Activated T-cell treated with anti-CD3 and anti-CD28 coated beads, Interleukin-2, amount 50 U/mL, for 48 hours (primary cell): Measurements from ENCODE around the gene RAB26.

Experiments used
- DNase-seq, 2 experiments: peaks; one replicate each; pipeline ENCODE4 v3.0.0-alpha.2; 2020

RAB26 gene

GRCh38 chr16:2163211-2163881 is 14.9 kb downstream of the RAB26 start:
- no peak for DNase-seq

- DNase-seq = no peak
Observed at GRCh38 chr16:2165861-2166260, 17.4 kb downstream of the RAB26 start.

- DNase-seq = no peak
Observed at GRCh38 chr16:2166263-2167067, 18.0 kb downstream of the RAB26 start.

- DNase-seq = no peak
Observed at GRCh38 chr16:2167068-2167638, 18.7 kb downstream of the RAB26 start.

- no peak for DNase-seq
Observed at GRCh38 chr16:2170080-2170479, 21.7 kb downstream of the RAB26 start.

- DNase-seq = no peak
Observed at GRCh38 chr16:2170587-2171435, 22.4 kb downstream of the RAB26 start.

GRCh38 chr16:2171601-2172178 is 23.3 kb downstream of the RAB26 start:
- DNase-seq = no peak

- DNase-seq = no peak
Observed at GRCh38 chr16:2172688-2173335, 24.4 kb downstream of the RAB26 start.

- DNase-seq = no peak
Observed at GRCh38 chr16:2173366-2173765, 24.9 kb downstream of the RAB26 start.

- DNase-seq = no peak
Observed at GRCh38 chr16:2173916-2174315, 25.5 kb downstream of the RAB26 start.

- DNase-seq = no peak
Observed at GRCh38 chr16:2174396-2175131, 26.1 kb downstream of the RAB26 start.

GRCh38 chr16:2175454-2175853 is 27.0 kb downstream of the RAB26 start:
- no peak for DNase-seq

- no peak for DNase-seq
Observed at GRCh38 chr16:2176047-2176446, 27.6 kb downstream of the RAB26 start.

GRCh38 chr16:2177101-2177500 is 28.7 kb downstream of the RAB26 start:
- DNase-seq = no peak

GRCh38 chr16:2177561-2177960 is 29.1 kb downstream of the RAB26 start:
- DNase-seq = no peak

GRCh38 chr16:2178321-2179106 is 30.1 kb downstream of the RAB26 start:
- DNase-seq = peak; percentile 70 to 75

- no peak for DNase-seq
Observed at GRCh38 chr16:2179107-2179501, 30.7 kb downstream of the RAB26 start.

GRCh38 chr16:2179576-2179975 is 31.2 kb downstream of the RAB26 start:
- no peak for DNase-seq

GRCh38 chr16:2180461-2180860 is 32.0 kb downstream of the RAB26 start:
- no peak for DNase-seq
